HG03159 (cell line): ENCODE data around the gene MALAT1.

Experiments
- ATAC-seq: cut with Tn5 transposase; IDR thresholded peaks from one replicate; pipeline ENCODE4 v1.9.1; 2021; ENCODE audit warnings: mild to moderate bottlenecking, moderate library complexity; ENCODE audit not compliant: unreplicated experiment

Gene MALAT1

GRCh38 chr11:65537620-65538231 is 38.9 kb downstream of the MALAT1 start:
- ATAC-seq, result no peak

GRCh38 chr11:65538232-65538914 is 39.5 kb downstream of the MALAT1 start:
- ATAC-seq, result no peak

GRCh38 chr11:65538915-65539743 is 40.3 kb downstream of the MALAT1 start:
- ATAC-seq, result no peak

- ATAC-seq, result peak; percentile 52
Observed at GRCh38 chr11:65539744-65540289, 41.0 kb downstream of the MALAT1 start.

- peak; percentile 73 for ATAC-seq
Observed at GRCh38 chr11:65540290-65541092, 41.6 kb downstream of the MALAT1 start.

- no peak for ATAC-seq
Observed at GRCh38 chr11:65541093-65541982, 42.5 kb downstream of the MALAT1 start.

GRCh38 chr11:65542738-65543390 is 44.0 kb downstream of the MALAT1 start:
- ATAC-seq, result no peak

- ATAC-seq, result no peak
Observed at GRCh38 chr11:65545853-65546216, 47.0 kb downstream of the MALAT1 start.

GRCh38 chr11:65546217-65546958 is 47.5 kb downstream of the MALAT1 start:
- peak; percentile 68 for ATAC-seq

GRCh38 chr11:65547446-65548125 is 48.7 kb downstream of the MALAT1 start:
- no peak for ATAC-seq

GRCh38 chr11:65548395-65548794 is 49.5 kb downstream of the MALAT1 start:
- no peak for ATAC-seq

GRCh38 chr11:65549096-65549495 is 50.3 kb downstream of the MALAT1 start:
- ATAC-seq, result no peak

- ATAC-seq, result no peak
Observed at GRCh38 chr11:65551572-65552387, 52.9 kb downstream of the MALAT1 start.

GRCh38 chr11:65552388-65552951 is 53.6 kb downstream of the MALAT1 start:
- ATAC-seq, result no peak

GRCh38 chr11:65553301-65554001 is 54.6 kb downstream of the MALAT1 start:
- ATAC-seq, result no peak
